CD4-positive, alpha-beta memory T cell (primary cell): ENCODE data around the gene RASA3. TPM values are rescaled to one million over a fixed set of nuclear protein-coding genes. Genes with fewer than 3 reads are reported as not detected.

Experiments
- CTCF ChIA-PET: fragments of 350-600 bp; sonication (Branson Sonifier 250); formaldehyde crosslinking; loops from one replicate; lab custom pipeline; 2021; ENCODE audit warnings: inconsistent platforms; ENCODE audit not compliant: partially characterized antibody; lab: Charles Lee
- POLR2A ChIA-PET: fragments of 350-600 bp; sonication (Branson Sonifier 250); formaldehyde crosslinking; loops from one replicate; lab custom pipeline; 2021; ENCODE audit not compliant: partially characterized antibody; lab: Charles Lee
- DNase-seq, 5 donors: peaks; one replicate each; pipeline versions ENCODE4 v3.0.0 to v3.0.0-alpha.2; 2020 to 2022; ENCODE audit warnings: mixed read lengths in 1 of 5
- H3K27ac ChIP-seq: one replicate; pipeline ENCODE4 v1.7.0; 2013; ENCODE audit warnings: low read depth, low read length
- H3K27me3 ChIP-seq: 2 replicates; pipeline ENCODE4 v1.7.0; 2013; ENCODE audit warnings: mild to moderate bottlenecking, low read length, moderate library complexity; ENCODE audit not compliant: insufficient read depth
- H3K36me3 ChIP-seq: 2 replicates; pipeline ENCODE4 v1.7.0; 2013; ENCODE audit warnings: mild to moderate bottlenecking, low read length, moderate library complexity; ENCODE audit not compliant: insufficient read depth
- H3K4me1 ChIP-seq: 2 replicates; pipeline ENCODE4 v1.7.0; 2013; ENCODE audit warnings: mild to moderate bottlenecking, low read length, moderate library complexity; ENCODE audit not compliant: insufficient read depth
- H3K4me3 ChIP-seq, 2 donors: one replicate each; pipeline ENCODE4 v1.7.0; 2013; ENCODE audit warnings: low read length in 2 of 2, mild to moderate bottlenecking in 1 of 2
- H3K9me3 ChIP-seq, 2 donors: one replicate each; pipeline ENCODE4 v1.7.0; 2013; ENCODE audit warnings: low read length in 2 of 2, control low read depth in 1 of 2; ENCODE audit not compliant: control insufficient read depth in 1 of 2
- H3K27ac Mint-ChIP-seq, 7 donors: one replicate each; pipeline ENCODE4 v1.8.0; 2020 to 2021; ENCODE audit warnings: mixed read lengths in 7 of 7, mild to moderate bottlenecking in 6 of 7, inconsistent platforms in 3 of 7, moderate library complexity in 3 of 7
- H3K27me3 Mint-ChIP-seq, 2 donors: one replicate each; pipeline ENCODE4 v1.8.0; 2020 to 2021; ENCODE audit warnings: mixed read lengths in 2 of 2
- H3K36me3 Mint-ChIP-seq, 2 donors: one replicate each; pipeline ENCODE4 v1.8.0; 2020 to 2021; ENCODE audit warnings: mixed read lengths in 2 of 2, inconsistent platforms in 1 of 2, mild to moderate bottlenecking in 1 of 2
- H3K4me1 Mint-ChIP-seq, 4 donors: one replicate each; pipeline ENCODE4 v1.8.0; 2020 to 2021; ENCODE audit warnings: mixed read lengths in 4 of 4, mild to moderate bottlenecking in 1 of 4
- H3K4me3 Mint-ChIP-seq, 8 donors: one replicate each; pipeline ENCODE4 v1.8.0; 2020 to 2021; ENCODE audit warnings: mixed read lengths in 8 of 8, mild to moderate bottlenecking in 7 of 8, moderate library complexity in 6 of 8, inconsistent platforms in 3 of 8
- H3K9me3 Mint-ChIP-seq, 8 donors: one replicate each; pipeline ENCODE4 v1.8.0; 2020 to 2021; ENCODE audit warnings: mixed read lengths in 8 of 8, mild to moderate bottlenecking in 5 of 8, inconsistent platforms in 3 of 8, moderate library complexity in 1 of 8
- intact Hi-C: fragments of 100-400 bp; cut with micrococcal nuclease; formaldehyde crosslinking; loops from one replicate; pipeline ENCODE4 v1.15.1; 2023
- polyA plus RNA-seq, 2 donors: library from polyadenylated mRNA; unstranded; fragments of 300-500 nt; fragmentation: Illumina TruSeq; gene quantifications; one replicate each; pipeline ENCODE4 v1.2.3, GENCODE V29; 2021
- total RNA-seq, 2 experiments: library from RNA; stranded (reverse); gene quantifications; one replicate each; pipeline ENCODE4 v1.2.3, GENCODE V29; 2021

The RASA3 gene
- total and polyA plus RNA-seq, 4 experiments from 2014 or later, result 65.5 to 174 (median 156) TPM

- H3K27me3 ChIP-seq, result no peaks in the 10 kb centered on the region
- peak in 2 of 5 donors; percentile 39 to 47 for DNase-seq
- H3K36me3 ChIP-seq, result no peaks in the 10 kb centered on the region
- no peaks in the 10 kb centered on the region for H3K9me3 ChIP-seq
- Mint-ChIP-seq H3K4me3 (peak overlapping the region; percentile 58 to 87 (median 74)), H3K36me3 (no peaks in the 10 kb centered on the region), H3K27ac (peak overlapping the region; percentile 82 to 98 (median 95)), H3K9me3 (peaks cover 0 to 7% (median 0%) of the 10 kb centered on the region in 8 donors), H3K4me1 (peaks cover 65 to 86% (median 77%) of the 10 kb centered on the region in 4 donors), H3K27me3 (no peaks in the 10 kb centered on the region)
- peak overlapping the region; percentile 38 for H3K27ac ChIP-seq
- ChIA-PET POLR2A (interaction anchor here (1.0 to 2.6 kb wide), 5 partner anchors 8 to 42 kb away, joined by 3 to 23 read pairs (median 5); partner anchors contain the start of gene RASA3), CTCF (no interaction called here)
- peaks cover 75% of the 10 kb centered on the region for H3K4me1 ChIP-seq
- intact Hi-C loops, result no loop called here
- H3K4me3 ChIP-seq, result no peak overlapping the region
Measured at GRCh38 chr13:114155926-114156883, 23.8 kb upstream of the RASA3 start.

- intact Hi-C loops, result no loop called here
- H3K9me3 ChIP-seq, result no peaks in the 10 kb centered on the region
- no peak overlapping the region for H3K4me3 ChIP-seq
- no peak overlapping the region for H3K27ac ChIP-seq
- Mint-ChIP-seq H3K36me3 (no peaks in the 10 kb centered on the region), H3K27me3 (no peaks in the 10 kb centered on the region), H3K4me3 (no peak overlapping the region), H3K9me3 (peaks cover 0 to 7% (median 0%) of the 10 kb centered on the region in 8 donors), H3K4me1 (peaks cover 67 to 86% (median 77%) of the 10 kb centered on the region in 4 donors), H3K27ac (no peak overlapping the region)
- CTCF ChIA-PET, result no interaction called here
- H3K36me3 ChIP-seq, result no peaks in the 10 kb centered on the region
- H3K27me3 ChIP-seq, result no peaks in the 10 kb centered on the region
- POLR2A ChIA-PET, result no interaction called here
- no peak for DNase-seq
- H3K4me1 ChIP-seq, result peaks cover 75% of the 10 kb centered on the region
Measured at GRCh38 chr13:114155320-114155719, 22.9 kb upstream of the RASA3 start.

- H3K27me3 Mint-ChIP-seq, result no peaks in the 10 kb centered on the region
- POLR2A ChIA-PET, result interaction anchor here (0.6 to 1.3 kb wide), 3 partner anchors 11 to 66 kb away, joined by 3 to 5 read pairs (median 4); no protein-coding TSS in a partner anchor
- Histone ChIP-seq H3K27ac (no peak overlapping the region), H3K36me3 (no peaks in the 10 kb centered on the region), H3K9me3 (no peaks in the 10 kb centered on the region), H3K4me3 (no peak overlapping the region), H3K4me1 (peaks cover 75% of the 10 kb centered on the region), H3K27me3 (no peaks in the 10 kb centered on the region)
- peaks cover 66 to 86% (median 77%) of the 10 kb centered on the region in 4 donors for H3K4me1 Mint-ChIP-seq
- intact Hi-C loops, result no loop called here
- peak overlapping the region in 3 of 8 donors; percentile 12 to 49 (median 38) for H3K4me3 Mint-ChIP-seq
- DNase-seq, result no peak
- no peaks in the 10 kb centered on the region for H3K36me3 Mint-ChIP-seq
- H3K9me3 Mint-ChIP-seq, result peaks cover 0 to 6% (median 0%) of the 10 kb centered on the region in 8 donors
- CTCF ChIA-PET, result no interaction called here
- H3K27ac Mint-ChIP-seq, result peak overlapping the region; percentile 82 to 100 (median 95)
Measured at GRCh38 chr13:114154476-114154875, 22.1 kb upstream of the RASA3 start.

- no peaks in the 10 kb centered on the region for H3K36me3 ChIP-seq
- no peak overlapping the region for H3K27ac ChIP-seq
- ChIA-PET CTCF (no interaction called here), POLR2A (interaction anchor here (1.0 to 4.0 kb wide), 4 partner anchors 9 to 14 kb away, joined by 3 to 30 read pairs (median 13); no protein-coding TSS in a partner anchor)
- H3K4me3 ChIP-seq, result no peak overlapping the region
- no peaks in the 10 kb centered on the region for H3K27me3 ChIP-seq
- Mint-ChIP-seq H3K4me3 (peak overlapping the region in 5 of 8 donors; percentile 4 to 75 (median 37)), H3K9me3 (peaks cover 0 to 5% (median 0%) of the 10 kb centered on the region in 8 donors), H3K4me1 (peaks cover 63 to 86% (median 76%) of the 10 kb centered on the region in 4 donors), H3K36me3 (peaks cover 0 to under 1% of the 10 kb centered on the region in 2 donors), H3K27ac (peak overlapping the region; percentile 82 to 100 (median 95)), H3K27me3 (no peaks in the 10 kb centered on the region)
- no peaks in the 10 kb centered on the region for H3K9me3 ChIP-seq
- intact Hi-C loops, result no loop called here
- DNase-seq, result no peak
- peaks cover 80% of the 10 kb centered on the region for H3K4me1 ChIP-seq
Measured at GRCh38 chr13:114153485-114154080, 21.2 kb upstream of the RASA3 start.

- intact Hi-C loops, result no loop called here
- peaks cover 80% of the 10 kb centered on the region for H3K4me1 ChIP-seq
- H3K36me3 ChIP-seq, result no peaks in the 10 kb centered on the region
- H3K4me3 ChIP-seq, result no peak overlapping the region
- H3K36me3 Mint-ChIP-seq, result peaks cover 2 to 6% of the 10 kb centered on the region in 2 donors
- H3K27ac Mint-ChIP-seq, result peak overlapping the region; percentile 58 to 100 (median 95)
- H3K4me1 Mint-ChIP-seq, result peaks cover 63 to 86% (median 76%) of the 10 kb centered on the region in 4 donors
- H3K4me3 Mint-ChIP-seq, result peak overlapping the region in 1 of 8 donors; percentile 42
- CTCF ChIA-PET, result interaction anchor here (0.8 to 3.2 kb wide), 4 partner anchors 9 to 74 kb away, joined by 4 to 13 read pairs (median 6); no protein-coding TSS in a partner anchor
- DNase-seq, result no peak
- H3K27me3 Mint-ChIP-seq, result no peaks in the 10 kb centered on the region
- no peaks in the 10 kb centered on the region for H3K27me3 ChIP-seq
- no peak overlapping the region for H3K27ac ChIP-seq
- POLR2A ChIA-PET, result interaction anchor here (1.8 to 4.0 kb wide), 5 partner anchors 9 to 23 kb away, joined by 6 to 32 read pairs (median 24); no protein-coding TSS in a partner anchor
- no peaks in the 10 kb centered on the region for H3K9me3 ChIP-seq
- peaks cover 0 to 5% (median 0%) of the 10 kb centered on the region in 8 donors for H3K9me3 Mint-ChIP-seq
Measured at GRCh38 chr13:114152831-114153371, 20.5 kb upstream of the RASA3 start.

- peak overlapping the region; percentile 95 to 100 (median 100) for H3K27ac Mint-ChIP-seq
- Histone ChIP-seq H3K4me3 (no peak overlapping the region), H3K27me3 (no peaks in the 10 kb centered on the region), H3K4me1 (peaks cover 79% of the 10 kb centered on the region), H3K9me3 (no peaks in the 10 kb centered on the region), H3K36me3 (no peaks in the 10 kb centered on the region), H3K27ac (peak overlapping the region; percentile 81)
- POLR2A ChIA-PET, result interaction anchor here (1.7 to 4.0 kb wide), 6 partner anchors 9 to 25 kb away, joined by 3 to 32 read pairs (median 22); no protein-coding TSS in a partner anchor
- CTCF ChIA-PET, result interaction anchor here (0.8 to 3.2 kb wide), 7 partner anchors 10 to 74 kb away, joined by 4 to 13 read pairs (median 5); no protein-coding TSS in a partner anchor
- H3K9me3 Mint-ChIP-seq, result peaks cover 0 to 5% (median 0%) of the 10 kb centered on the region in 8 donors
- H3K4me3 Mint-ChIP-seq, result peak overlapping the region in 2 of 8 donors; percentile 81 to 93
- peaks cover 60 to 83% (median 73%) of the 10 kb centered on the region in 4 donors for H3K4me1 Mint-ChIP-seq
- H3K27me3 Mint-ChIP-seq, result no peaks in the 10 kb centered on the region
- peaks cover 3 to 7% of the 10 kb centered on the region in 2 donors for H3K36me3 Mint-ChIP-seq
- intact Hi-C loops, result no loop called here
- no peak for DNase-seq
Measured at GRCh38 chr13:114152285-114152645, 19.8 kb upstream of the RASA3 start.
